GM12801 (cell line): ENCODE results near the gene LDLRAD2.

ENCODE experiments used
- TF ChIP-seq, protein P1 (sequence below): IDR thresholded peaks from one replicate; pipeline ENCODE4 v1.5.1; 2011; ENCODE audit warnings: control low read depth; ENCODE audit not compliant: insufficient read length; ENCODE audit errors: extremely low read depth

Gene LDLRAD2

GRCh38 chr1:21839337-21840037, 27.4 kb downstream of the LDLRAD2 start:
- TF ChIP-seq, protein P1, sequence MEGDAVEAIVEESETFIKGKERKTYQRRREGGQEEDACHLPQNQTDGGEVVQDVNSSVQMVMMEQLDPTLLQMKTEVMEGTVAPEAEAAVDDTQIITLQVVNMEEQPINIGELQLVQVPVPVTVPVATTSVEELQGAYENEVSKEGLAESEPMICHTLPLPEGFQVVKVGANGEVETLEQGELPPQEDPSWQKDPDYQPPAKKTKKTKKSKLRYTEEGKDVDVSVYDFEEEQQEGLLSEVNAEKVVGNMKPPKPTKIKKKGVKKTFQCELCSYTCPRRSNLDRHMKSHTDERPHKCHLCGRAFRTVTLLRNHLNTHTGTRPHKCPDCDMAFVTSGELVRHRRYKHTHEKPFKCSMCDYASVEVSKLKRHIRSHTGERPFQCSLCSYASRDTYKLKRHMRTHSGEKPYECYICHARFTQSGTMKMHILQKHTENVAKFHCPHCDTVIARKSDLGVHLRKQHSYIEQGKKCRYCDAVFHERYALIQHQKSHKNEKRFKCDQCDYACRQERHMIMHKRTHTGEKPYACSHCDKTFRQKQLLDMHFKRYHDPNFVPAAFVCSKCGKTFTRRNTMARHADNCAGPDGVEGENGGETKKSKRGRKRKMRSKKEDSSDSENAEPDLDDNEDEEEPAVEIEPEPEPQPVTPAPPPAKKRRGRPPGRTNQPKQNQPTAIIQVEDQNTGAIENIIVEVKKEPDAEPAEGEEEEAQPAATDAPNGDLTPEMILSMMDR, result no peak

DNA sequence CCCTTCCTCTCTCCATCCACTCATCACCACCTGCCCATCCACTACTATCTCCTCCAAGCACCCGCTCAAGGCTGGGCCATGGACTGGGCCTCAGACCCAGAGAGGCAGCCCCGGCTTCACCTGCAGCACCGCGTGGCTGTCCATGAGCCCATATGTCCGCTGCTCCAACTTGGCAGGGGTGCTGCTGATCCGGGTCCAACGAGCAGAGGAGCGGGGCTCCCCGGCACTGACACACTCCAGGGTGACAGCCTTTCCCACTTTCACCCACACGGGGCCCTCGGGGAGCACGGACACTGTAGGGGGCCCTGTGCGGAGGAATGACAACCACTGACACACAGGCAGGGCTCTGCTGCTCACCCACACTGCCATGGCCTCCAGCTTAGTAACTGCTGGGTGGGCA, 28.9 kb downstream of the LDLRAD2 start:
- TF ChIP-seq, protein P1, result no peak

DNA sequence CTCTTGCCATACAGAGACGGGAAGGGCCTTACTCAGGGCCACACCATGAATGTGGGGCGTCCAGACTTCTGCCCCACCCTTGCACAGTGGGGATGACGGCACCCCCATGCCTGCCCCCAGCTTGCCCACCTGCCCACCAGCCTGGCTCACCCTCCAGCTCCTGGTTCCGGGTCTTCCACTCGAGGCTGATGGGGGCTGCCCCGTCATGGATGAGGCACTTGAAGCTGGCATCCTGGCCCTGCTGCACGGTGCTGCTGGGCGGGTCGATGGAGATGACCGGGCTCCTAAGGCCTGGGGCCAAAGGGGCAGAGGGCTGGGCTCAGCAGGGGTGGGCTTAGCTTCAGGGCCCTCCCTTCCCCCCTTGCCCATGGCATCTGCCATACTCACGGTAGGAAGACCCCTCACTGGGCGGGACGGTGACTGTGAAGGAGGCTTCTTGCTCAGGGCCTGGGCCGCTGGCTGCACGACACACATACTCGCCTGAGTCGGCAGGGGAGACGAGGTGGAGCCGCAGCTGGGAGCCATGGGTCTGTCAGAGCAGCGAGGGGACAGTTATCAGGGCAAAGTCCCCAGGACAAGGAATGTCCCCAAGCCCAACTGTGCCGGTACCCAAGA, 29.9 kb downstream of the LDLRAD2 start:
- TF ChIP-seq, protein P1, result no peak

DNA sequence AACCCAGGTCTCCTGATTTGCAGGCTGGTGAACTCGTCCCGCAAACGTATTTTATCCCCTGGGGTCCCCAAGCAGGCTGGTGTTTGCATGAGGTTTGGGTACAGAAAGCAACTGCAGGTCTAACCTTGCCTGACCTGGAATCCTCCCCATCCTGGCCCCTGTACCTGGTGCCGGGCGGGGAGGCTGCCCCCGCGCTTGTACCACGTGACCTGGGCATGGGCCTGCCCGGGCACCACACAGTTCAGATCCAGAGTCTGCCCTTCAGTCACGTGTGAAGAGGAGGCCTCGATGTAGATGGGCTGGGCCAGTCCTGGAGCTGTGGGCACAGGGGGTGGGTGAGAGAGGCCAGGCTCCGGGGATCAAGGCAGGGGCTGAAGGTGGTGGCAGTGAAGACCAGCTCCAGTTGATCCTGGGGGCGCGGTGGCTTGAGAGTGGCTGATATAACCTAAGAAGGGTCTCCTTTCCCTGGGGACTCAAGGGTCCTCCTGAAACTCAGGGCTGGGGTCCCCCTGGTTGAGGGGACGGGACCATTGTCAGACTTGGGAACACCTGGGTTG, 30.6 kb downstream of the LDLRAD2 start:
- TF ChIP-seq, protein P1, result no peak

- TF ChIP-seq, protein P1, result no peak
Observed at GRCh38 chr1:21843208-21843607, 31.1 kb downstream of the LDLRAD2 start.

DNA sequence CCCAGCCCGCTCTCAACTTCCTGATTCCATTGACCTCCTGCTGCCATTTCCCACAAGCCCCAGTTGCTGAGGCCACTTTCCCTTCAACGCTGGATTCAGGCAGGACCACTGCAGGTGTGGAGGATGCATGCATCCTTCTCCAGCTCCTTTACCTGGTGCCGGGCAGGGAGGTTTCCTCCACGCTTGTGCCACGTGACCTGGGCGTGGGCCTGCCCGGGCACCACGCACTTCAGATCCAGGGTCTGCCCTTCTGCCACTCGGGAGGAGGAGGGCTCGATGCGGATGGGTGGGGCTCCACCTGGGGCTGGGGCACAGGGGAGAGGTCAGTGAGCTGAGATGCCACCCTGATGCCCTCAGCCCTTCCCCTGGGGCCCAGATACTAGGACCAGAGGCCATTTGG, 31.9 kb downstream of the LDLRAD2 start:
- TF ChIP-seq, protein P1, result no peak

GRCh38 chr1:21845646-21846641, 33.9 kb downstream of the LDLRAD2 start:
- TF ChIP-seq, protein P1, result no peak
